SU-DHL-6 (cell line): ENCODE data around the gene KDELR3.

Experiments used
- H2AFZ ChIP-seq: fragments of 200-600 bp; sonication (generic); 2 replicates; pipeline ENCODE4 v1.6.1; 2014; ENCODE audit warnings: low read depth, mild to moderate bottlenecking, moderate library complexity, mixed read lengths, antibody characterized with exemption, low read length; ENCODE audit not compliant: severe bottlenecking
- H3F3A ChIP-seq: fragments of 200-600 bp; shearing (Covaris generic); 2 replicates; pipeline ENCODE4 v1.6.0; 2016; ENCODE audit warnings: antibody characterized with exemption, mild to moderate bottlenecking; ENCODE audit not compliant: insufficient read depth
- H3K27ac ChIP-seq: fragments of 200-600 bp; sonication (generic); 2 replicates; pipeline ENCODE4 v1.5.1; 2016; ENCODE audit warnings: low read depth, mild to moderate bottlenecking, low read length, moderate library complexity, mixed read lengths
- H3K27me3 ChIP-seq: fragments of 200-600 bp; sonication (generic), shearing (Covaris generic); 2 replicates; pipeline ENCODE4 v1.6.0; 2014; ENCODE audit warnings: mild to moderate bottlenecking, low read length
- H3K36me3 ChIP-seq: fragments of 200-600 bp; sonication (generic); 2 replicates; pipeline ENCODE4 v1.6.1; 2014; ENCODE audit warnings: mild to moderate bottlenecking, low read length, mixed read lengths
- H3K4me2 ChIP-seq: fragments of 300-600, 200-600 bp; shearing (Covaris generic), sonication (generic); 2 replicates; pipeline ENCODE4 v1.6.0; 2014; ENCODE audit warnings: low read length, low read depth, mild to moderate bottlenecking; ENCODE audit not compliant: poor library complexity, severe bottlenecking
- H3K4me3 ChIP-seq: fragments of 200-600 bp; sonication (generic); 2 replicates; pipeline ENCODE4 v1.5.1; 2014; ENCODE audit warnings: antibody characterized with exemption, low read length, mild to moderate bottlenecking, mixed read lengths; ENCODE audit not compliant: insufficient read depth, poor library complexity, severe bottlenecking
- H3K79me2 ChIP-seq: fragments of 200-600 bp; sonication (generic); 2 replicates; pipeline ENCODE4 v1.6.1; 2014; ENCODE audit warnings: mild to moderate bottlenecking, low read length, moderate library complexity; ENCODE audit not compliant: insufficient read depth
- H3K9ac ChIP-seq: fragments of 200-600 bp; sonication (generic); 2 replicates; pipeline ENCODE4 v1.7.0; 2014; ENCODE audit warnings: mild to moderate bottlenecking, low read length
- H3K9me2 ChIP-seq: fragments of 200-600 bp; sonication (generic); replicated peaks from 2 replicates; pipeline ENCODE4 v1.6.1; 2014; ENCODE audit warnings: low read length; ENCODE audit not compliant: insufficient read depth
- H3K9me3 ChIP-seq: fragments of 200-600 bp; sonication (generic); 2 replicates; pipeline ENCODE4 v1.6.1; 2014; ENCODE audit warnings: low read length, mixed read lengths; ENCODE audit not compliant: insufficient read depth
- H4K20me1 ChIP-seq: fragments of 200-600 bp; sonication (generic); 2 replicates; pipeline ENCODE4 v1.6.1; 2014; ENCODE audit warnings: low read depth, mild to moderate bottlenecking, antibody characterized with exemption, low read length, moderate library complexity, mixed read lengths
- EZH2phosphoT487 ChIP-seq: fragments of 200-600 bp; sonication (generic), shearing (Covaris generic); conservative IDR thresholded peaks from 2 replicates; pipeline ENCODE4 v1.6.1; 2018; ENCODE audit warnings: mild to moderate bottlenecking, antibody characterized with exemption, low read length, moderate library complexity, mixed read lengths
- TF ChIP-seq, protein P1 (sequence below): fragments of 200-600 bp; sonication (generic); IDR thresholded peaks from one replicate; pipeline ENCODE4 v1.5.1; 2017; ENCODE audit warnings: antibody characterized with exemption, mild to moderate bottlenecking, low read length, moderate library complexity; ENCODE audit not compliant: insufficient read depth, poor library complexity, severe bottlenecking

KDELR3 gene

DNA sequence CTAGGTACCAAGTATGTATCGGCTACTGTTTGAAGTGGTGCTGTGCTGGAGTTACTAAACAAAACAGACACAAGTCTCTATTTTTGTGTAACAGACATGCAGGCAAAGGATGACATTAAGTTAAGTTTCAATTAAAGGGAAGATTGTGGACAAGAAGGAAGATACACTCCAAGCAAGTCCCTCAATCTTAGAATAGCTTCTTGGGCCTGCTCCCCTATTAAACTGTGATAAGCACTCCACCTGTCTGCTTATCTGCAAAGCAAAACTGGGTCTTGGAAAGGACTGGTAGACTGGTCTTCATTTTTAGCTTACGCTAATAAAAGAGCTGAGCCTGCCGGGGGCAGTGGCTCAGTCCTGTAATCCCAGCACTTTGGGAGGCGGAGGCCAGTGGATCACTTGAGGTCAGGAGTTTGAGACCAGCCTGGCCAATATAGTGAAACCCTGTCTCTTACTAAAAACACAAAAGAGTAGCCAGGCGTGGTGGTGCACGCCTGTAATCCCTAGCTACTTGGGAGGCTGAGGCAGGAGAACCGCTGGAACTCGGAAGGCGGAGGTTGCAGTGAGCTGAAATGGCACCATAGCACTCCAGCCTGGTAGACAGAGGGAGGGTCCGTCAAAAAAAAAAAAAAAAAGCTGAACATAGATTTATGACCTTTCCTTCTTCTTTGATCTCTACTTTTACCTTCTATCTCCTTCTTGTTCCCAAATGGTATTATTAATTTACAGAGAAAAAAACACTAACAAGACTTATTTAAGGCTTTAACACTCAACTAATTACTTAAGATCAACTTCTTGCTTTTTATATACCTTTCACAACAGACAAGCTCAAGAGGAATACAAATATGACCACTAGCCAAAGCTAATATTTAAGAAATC is 34.1 kb downstream of the KDELR3 start:
- Histone ChIP-seq H3K36me3 (peaks cover 54% of the 10 kb centered on the region), H3K9ac (no peak overlapping the region), H3K4me3 (no peak overlapping the region), H3K9me3 (no peaks in the 10 kb centered on the region), H2AFZ (no peak overlapping the region), H3K4me2 (peak overlapping the region; percentile 97), H3K27ac (no peak overlapping the region), H3F3A (peaks cover 19% of the 10 kb centered on the region; the same call in 1 of the 2 replicates), H3K9me2 (no peaks in the 10 kb centered on the region), H4K20me1 (peaks cover 48% of the 10 kb centered on the region), H3K79me2 (peaks cover 82% of the 10 kb centered on the region), H3K27me3 (no peaks in the 10 kb centered on the region)
- TF ChIP-seq EZH2phosphoT487: no peak
- TF ChIP-seq, protein P1, sequence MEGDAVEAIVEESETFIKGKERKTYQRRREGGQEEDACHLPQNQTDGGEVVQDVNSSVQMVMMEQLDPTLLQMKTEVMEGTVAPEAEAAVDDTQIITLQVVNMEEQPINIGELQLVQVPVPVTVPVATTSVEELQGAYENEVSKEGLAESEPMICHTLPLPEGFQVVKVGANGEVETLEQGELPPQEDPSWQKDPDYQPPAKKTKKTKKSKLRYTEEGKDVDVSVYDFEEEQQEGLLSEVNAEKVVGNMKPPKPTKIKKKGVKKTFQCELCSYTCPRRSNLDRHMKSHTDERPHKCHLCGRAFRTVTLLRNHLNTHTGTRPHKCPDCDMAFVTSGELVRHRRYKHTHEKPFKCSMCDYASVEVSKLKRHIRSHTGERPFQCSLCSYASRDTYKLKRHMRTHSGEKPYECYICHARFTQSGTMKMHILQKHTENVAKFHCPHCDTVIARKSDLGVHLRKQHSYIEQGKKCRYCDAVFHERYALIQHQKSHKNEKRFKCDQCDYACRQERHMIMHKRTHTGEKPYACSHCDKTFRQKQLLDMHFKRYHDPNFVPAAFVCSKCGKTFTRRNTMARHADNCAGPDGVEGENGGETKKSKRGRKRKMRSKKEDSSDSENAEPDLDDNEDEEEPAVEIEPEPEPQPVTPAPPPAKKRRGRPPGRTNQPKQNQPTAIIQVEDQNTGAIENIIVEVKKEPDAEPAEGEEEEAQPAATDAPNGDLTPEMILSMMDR: no peak

DNA sequence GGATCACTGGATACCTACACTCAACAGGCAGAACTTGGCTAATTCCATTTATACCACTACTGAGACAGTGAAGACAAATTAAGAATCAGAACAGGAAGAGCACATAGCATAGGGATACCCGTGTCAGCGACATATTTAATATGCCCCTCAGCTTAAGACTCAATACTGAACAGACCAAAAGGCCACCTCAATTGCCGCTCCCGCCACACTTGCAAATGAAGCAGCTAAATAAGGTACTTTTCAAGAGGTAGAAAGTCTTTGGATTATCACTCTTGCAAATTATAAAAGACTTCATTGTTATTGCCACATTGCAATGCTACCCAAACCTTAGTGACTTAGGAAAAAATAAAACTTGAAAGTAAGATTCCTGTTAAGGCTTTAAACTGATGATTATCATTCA is 35.1 kb downstream of the KDELR3 start:
- TF ChIP-seq EZH2phosphoT487: no peak
- TF ChIP-seq, protein P1: no peak
- no peak overlapping the region for H2AFZ ChIP-seq
- no peak overlapping the region for H3K4me3 ChIP-seq
- H3K27me3 ChIP-seq: no peaks in the 10 kb centered on the region
- no peaks in the 10 kb centered on the region for H3K9me3 ChIP-seq
- H3K9me2 ChIP-seq: no peaks in the 10 kb centered on the region
- H3F3A ChIP-seq: peaks cover 15% of the 10 kb centered on the region; the same call in 1 of the 2 replicates
- peak overlapping the region; percentile 97 for H3K4me2 ChIP-seq
- peaks cover 44% of the 10 kb centered on the region for H4K20me1 ChIP-seq
- peak overlapping the region; percentile 94; the same call in 1 of the 2 replicates for H3K9ac ChIP-seq
- no peak overlapping the region for H3K27ac ChIP-seq
- H3K36me3 ChIP-seq: peaks cover 48% of the 10 kb centered on the region
- peaks cover 77% of the 10 kb centered on the region for H3K79me2 ChIP-seq

DNA sequence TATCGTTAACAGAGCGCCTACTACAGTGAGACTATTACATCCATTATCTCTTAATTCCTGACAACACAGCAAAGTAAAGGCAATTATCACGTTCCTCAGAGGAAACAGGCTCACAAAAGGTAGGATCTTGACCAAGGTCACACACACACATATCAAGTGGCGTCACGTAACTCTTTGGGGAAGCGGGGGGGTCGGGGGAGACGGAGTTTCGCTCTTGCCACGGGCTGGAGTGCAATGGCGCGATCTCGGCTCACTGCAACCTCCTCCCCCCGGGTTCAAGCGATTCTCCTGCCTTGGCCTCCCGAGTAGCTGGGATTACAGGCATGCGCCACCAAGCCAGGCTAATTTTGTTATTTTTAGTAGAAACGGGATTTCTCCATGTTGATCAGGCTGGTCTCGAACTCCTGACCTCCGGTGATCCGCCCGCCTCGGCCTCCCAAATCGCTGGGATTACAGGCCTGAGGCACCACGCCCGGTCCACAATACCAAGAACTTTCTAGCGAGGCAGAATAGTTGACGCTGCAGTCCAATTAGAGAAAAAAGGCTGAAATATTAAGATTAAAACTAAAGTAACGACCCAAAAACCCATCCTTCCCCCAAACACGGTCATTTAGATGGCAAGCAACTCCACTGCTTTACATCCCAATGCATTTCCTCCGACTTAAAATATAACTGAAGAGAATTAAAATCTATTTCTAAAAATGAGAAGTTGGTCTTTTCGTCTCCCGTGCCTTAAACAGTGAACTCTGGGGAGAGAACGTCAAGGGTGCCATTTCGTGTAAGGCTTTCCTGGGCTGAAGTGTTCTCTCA is 37.0 kb downstream of the KDELR3 start:
- H3K9ac ChIP-seq: peak overlapping the region; percentile 94
- peak overlapping the region; percentile 87 for H3K27ac ChIP-seq
- H3K4me2 ChIP-seq: peak overlapping the region; percentile 97
- H3K4me3 ChIP-seq: peak overlapping the region; percentile 85
- peaks cover 13% of the 10 kb centered on the region; the same call in 1 of the 2 replicates for H3F3A ChIP-seq
- no peak overlapping the region for H2AFZ ChIP-seq
- H3K27me3 ChIP-seq: no peaks in the 10 kb centered on the region
- H3K79me2 ChIP-seq: peaks cover 59% of the 10 kb centered on the region
- H3K9me3 ChIP-seq: no peaks in the 10 kb centered on the region
- peaks cover 31% of the 10 kb centered on the region for H3K36me3 ChIP-seq
- H3K9me2 ChIP-seq: no peaks in the 10 kb centered on the region
- TF ChIP-seq, protein P1: no peak
- no peak for TF ChIP-seq EZH2phosphoT487
- peaks cover 36% of the 10 kb centered on the region for H4K20me1 ChIP-seq
